ENCODE results near the gene TBC1D5. TPM values are rescaled to one million over a fixed set of nuclear protein-coding genes. Genes with fewer than 3 reads are reported as not detected.

TBC1D5 gene
- total RNA-seq, 1 donor from 2014 or later = 48.1 TPM

DNA sequence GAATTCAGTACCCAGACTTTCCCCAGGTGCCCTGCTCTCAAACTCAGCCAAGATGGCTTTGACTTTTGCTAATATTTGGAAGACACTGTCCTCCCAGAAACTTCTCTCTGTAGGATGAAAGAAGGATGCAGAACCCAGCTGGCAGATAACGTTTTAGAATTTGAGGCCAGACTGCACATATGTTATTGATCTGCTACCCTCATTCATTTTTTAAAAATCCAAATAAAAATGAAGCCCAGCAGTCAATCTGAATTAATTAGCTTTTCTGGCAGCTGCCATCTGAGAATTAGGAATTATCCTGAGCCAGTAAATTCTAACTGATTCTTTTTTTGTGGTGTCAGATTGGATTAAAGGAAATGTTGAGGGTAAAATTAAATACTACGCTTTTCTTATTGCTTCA, 621.1 kb downstream of the TBC1D5 start:
- TF ChIP-seq POLR2A (IDR thresholded peaks at IDR 0.05) = no peak
- TF ChIP-seq, protein P1, sequence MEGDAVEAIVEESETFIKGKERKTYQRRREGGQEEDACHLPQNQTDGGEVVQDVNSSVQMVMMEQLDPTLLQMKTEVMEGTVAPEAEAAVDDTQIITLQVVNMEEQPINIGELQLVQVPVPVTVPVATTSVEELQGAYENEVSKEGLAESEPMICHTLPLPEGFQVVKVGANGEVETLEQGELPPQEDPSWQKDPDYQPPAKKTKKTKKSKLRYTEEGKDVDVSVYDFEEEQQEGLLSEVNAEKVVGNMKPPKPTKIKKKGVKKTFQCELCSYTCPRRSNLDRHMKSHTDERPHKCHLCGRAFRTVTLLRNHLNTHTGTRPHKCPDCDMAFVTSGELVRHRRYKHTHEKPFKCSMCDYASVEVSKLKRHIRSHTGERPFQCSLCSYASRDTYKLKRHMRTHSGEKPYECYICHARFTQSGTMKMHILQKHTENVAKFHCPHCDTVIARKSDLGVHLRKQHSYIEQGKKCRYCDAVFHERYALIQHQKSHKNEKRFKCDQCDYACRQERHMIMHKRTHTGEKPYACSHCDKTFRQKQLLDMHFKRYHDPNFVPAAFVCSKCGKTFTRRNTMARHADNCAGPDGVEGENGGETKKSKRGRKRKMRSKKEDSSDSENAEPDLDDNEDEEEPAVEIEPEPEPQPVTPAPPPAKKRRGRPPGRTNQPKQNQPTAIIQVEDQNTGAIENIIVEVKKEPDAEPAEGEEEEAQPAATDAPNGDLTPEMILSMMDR (IDR thresholded peaks at IDR 0.05) = no peak
- no peak for TF ChIP-seq POLR2AphosphoS5 (IDR thresholded peaks at IDR 0.05; ENCODE audit: insufficient read depth in 1 of 2, low read depth in 1 of 2)

DNA sequence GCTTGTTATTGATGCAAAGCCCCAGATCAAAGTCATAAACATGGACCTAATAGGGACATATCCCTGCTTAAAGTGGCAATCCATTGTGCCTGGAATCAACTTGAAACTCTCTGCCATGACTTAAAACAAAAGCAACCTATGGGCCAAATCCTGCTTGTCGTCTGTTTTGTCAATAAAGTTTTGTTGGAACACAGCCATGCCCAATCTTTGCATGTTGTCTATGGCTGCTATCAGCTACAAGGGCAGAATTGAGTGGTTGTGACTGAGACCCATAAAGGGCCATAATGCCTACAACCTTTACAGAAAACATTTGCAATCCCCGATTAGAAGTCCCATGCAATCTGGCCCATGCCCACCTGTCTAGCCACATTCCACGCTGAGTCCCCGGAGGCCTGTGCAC, 622.3 kb downstream of the TBC1D5 start:
- no peaks in the 10 kb centered on the region for H3K4me1 ChIP-seq
- no peak overlapping the region for H3K27ac ChIP-seq
- H3K9me3 ChIP-seq = no peaks in the 10 kb centered on the region
- TF ChIP-seq POLR2AphosphoS5 (IDR thresholded peaks at IDR 0.05; ENCODE audit: insufficient read depth in 1 of 2, low read depth in 1 of 2) = no peak
- TF ChIP-seq, protein P1 (IDR thresholded peaks at IDR 0.05) = no peak
- TF ChIP-seq POLR2A (IDR thresholded peaks at IDR 0.05) = no peak
- intact Hi-C loops (cut with DNase I) = no loop called here
- H3K4me3 ChIP-seq = no peak overlapping the region
- H3K36me3 ChIP-seq = no peaks in the 10 kb centered on the region
- no peaks in the 10 kb centered on the region for H3K27me3 ChIP-seq
- DNase-seq (ENCODE audit: extremely low spot score in 2 of 2) = no peak

More for the DNA sequence above, 621.1 kb downstream of the TBC1D5 start:
- no peaks in the 10 kb centered on the region for H3K4me1 ChIP-seq
- peak in 1 of 2 donors; percentile 55 for DNase-seq (ENCODE audit: extremely low spot score in 2 of 2)
- H3K4me3 ChIP-seq = no peak overlapping the region
- no peaks in the 10 kb centered on the region for H3K36me3 ChIP-seq
- H3K27ac ChIP-seq = no peak overlapping the region
- H3K9me3 ChIP-seq = no peaks in the 10 kb centered on the region
- no peaks in the 10 kb centered on the region for H3K27me3 ChIP-seq
- intact Hi-C loops (cut with DNase I) = no loop called here

DNA sequence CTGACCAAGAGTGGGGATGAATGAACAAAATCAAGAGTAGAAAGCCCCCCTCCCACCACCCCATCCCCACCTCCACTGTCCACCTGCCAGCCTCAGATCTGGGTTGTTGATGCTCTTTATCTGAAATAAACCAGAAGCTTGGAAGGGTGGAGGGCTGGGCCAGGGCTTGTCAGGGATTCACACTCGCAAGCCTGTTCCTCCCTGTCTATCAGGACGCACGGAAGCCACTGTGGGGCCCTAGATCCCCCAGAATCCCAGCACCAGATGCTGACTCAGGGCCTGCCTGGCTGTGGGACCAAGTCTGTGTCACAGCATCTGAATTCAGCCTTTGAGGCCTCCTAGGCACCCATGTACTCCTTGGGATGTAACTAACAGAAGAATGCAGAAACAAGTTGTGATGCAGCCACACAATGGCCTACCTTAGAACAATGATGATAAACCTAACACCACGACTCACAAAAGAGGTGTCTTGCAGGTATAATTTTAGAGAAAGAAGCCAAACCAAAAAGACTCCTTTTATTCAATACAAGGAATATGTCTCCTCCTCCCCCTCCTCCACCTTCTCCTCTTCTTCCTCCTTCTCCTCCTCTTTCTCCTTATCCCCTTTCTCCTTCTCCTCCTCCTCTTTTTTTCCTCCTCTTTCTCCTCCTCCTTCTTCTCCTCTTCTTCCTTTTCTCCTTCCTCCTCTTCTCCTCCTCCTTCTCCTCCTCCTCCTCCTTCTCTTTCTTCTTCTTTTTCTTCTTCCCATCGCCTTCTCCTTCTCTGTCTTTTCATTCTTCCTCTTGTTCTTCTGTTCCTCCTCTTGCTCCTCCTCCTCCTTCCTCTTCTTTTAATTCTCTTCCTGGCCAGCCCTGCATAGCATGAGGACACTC, 623.0 kb downstream of the TBC1D5 start:
- TF ChIP-seq POLR2A (IDR thresholded peaks at IDR 0.05) = no peak
- TF ChIP-seq, protein P1 (IDR thresholded peaks at IDR 0.05) = no peak
- no peak for TF ChIP-seq POLR2AphosphoS5 (IDR thresholded peaks at IDR 0.05; ENCODE audit: insufficient read depth in 1 of 2, low read depth in 1 of 2)
- Histone ChIP-seq H3K36me3 (no peaks in the 10 kb centered on the region), H3K27ac (no peak overlapping the region), H3K4me3 (no peak overlapping the region), H3K9me3 (no peaks in the 10 kb centered on the region), H3K4me1 (no peaks in the 10 kb centered on the region), H3K27me3 (no peaks in the 10 kb centered on the region)
- peak in 1 of 2 donors; percentile 55 for DNase-seq (ENCODE audit: extremely low spot score in 2 of 2)
- intact Hi-C loops (cut with DNase I) = no loop called here

DNA sequence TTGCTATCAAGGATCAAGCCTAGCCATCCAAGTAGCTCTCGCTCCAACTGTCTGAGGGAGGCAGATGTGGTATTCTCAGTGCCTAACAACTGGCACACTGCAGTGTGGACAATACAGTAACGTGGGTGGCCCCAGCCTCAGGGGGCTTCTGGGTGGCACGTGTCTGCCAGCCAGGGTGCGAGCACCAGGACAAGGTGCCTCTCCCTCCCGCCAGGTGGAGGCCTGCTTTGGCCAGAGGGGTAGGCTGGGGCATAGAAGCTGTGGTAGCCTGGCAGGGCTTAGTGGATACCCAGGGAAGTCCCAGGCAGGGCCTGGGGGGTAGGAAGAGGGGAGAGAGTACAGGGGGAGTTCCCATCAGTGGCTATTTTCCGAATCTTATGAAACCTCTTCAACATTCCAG, 623.7 kb downstream of the TBC1D5 start:
- H3K36me3 ChIP-seq = no peaks in the 10 kb centered on the region
- no peak overlapping the region for H3K27ac ChIP-seq
- H3K4me3 ChIP-seq = no peak overlapping the region
- H3K9me3 ChIP-seq = no peaks in the 10 kb centered on the region
- intact Hi-C loops (cut with DNase I) = no loop called here
- TF ChIP-seq POLR2AphosphoS5 (IDR thresholded peaks at IDR 0.05; ENCODE audit: insufficient read depth in 1 of 2, low read depth in 1 of 2) (no peak), POLR2A (IDR thresholded peaks at IDR 0.05) (no peak)
- TF ChIP-seq, protein P1 (IDR thresholded peaks at IDR 0.05) = no peak
- no peaks in the 10 kb centered on the region for H3K27me3 ChIP-seq
- DNase-seq (ENCODE audit: extremely low spot score in 2 of 2) = peak in 1 of 2 donors; percentile 79
- H3K4me1 ChIP-seq = no peaks in the 10 kb centered on the region

DNA sequence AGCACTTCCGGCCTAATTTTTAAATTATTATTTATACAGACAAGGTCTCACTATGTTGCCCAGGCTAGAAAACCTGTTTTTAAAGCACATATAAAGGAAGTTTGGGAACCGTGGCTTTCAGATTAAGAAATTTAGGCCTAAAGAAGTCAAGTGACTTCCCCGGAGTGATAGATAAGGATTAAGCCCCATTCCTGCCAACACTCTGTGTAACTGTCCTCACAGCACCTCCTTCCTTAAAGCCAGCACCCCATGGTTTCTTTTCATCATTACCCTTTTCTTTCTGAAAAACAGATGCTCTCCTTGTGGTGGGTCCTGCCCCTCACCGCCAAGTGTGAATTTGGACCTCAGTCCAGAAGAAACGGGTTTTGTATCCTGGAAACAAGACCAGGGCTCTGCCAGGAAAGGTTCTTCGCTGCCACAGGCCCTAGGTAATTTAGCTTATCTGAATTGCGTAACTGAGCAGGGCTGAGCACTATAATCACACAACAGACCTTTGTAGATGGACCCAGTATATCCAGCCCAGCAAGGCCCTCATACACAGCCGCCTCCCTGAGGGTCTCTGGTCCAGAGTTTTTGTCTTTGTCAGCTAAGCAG, 626.3 kb downstream of the TBC1D5 start:
- DNase-seq (ENCODE audit: extremely low spot score in 2 of 2) = no peak

More for the DNA sequence above, 626.3 kb downstream of the TBC1D5 start:
- H3K36me3 ChIP-seq = no peaks in the 10 kb centered on the region
- H3K27me3 ChIP-seq = no peaks in the 10 kb centered on the region
- H3K4me1 ChIP-seq = no peaks in the 10 kb centered on the region
- H3K27ac ChIP-seq = no peak overlapping the region
- intact Hi-C loops (cut with DNase I) = no loop called here
- no peak for TF ChIP-seq POLR2AphosphoS5 (IDR thresholded peaks at IDR 0.05; ENCODE audit: insufficient read depth in 1 of 2, low read depth in 1 of 2)
- TF ChIP-seq POLR2A (IDR thresholded peaks at IDR 0.05) = no peak
- TF ChIP-seq, protein P1 (IDR thresholded peaks at IDR 0.05) = no peak
- H3K4me3 ChIP-seq = no peak overlapping the region
- no peaks in the 10 kb centered on the region for H3K9me3 ChIP-seq

Data from vagina (tissue), 2 donors.